HG03064 (cell line): ENCODE results near the gene XPO6.

ENCODE experiments used
- ATAC-seq: cut with Tn5 transposase; IDR thresholded peaks from one replicate; pipeline ENCODE4 v1.9.1; 2021; ENCODE audit warnings: low read depth; ENCODE audit not compliant: unreplicated experiment

XPO6 gene

DNA sequence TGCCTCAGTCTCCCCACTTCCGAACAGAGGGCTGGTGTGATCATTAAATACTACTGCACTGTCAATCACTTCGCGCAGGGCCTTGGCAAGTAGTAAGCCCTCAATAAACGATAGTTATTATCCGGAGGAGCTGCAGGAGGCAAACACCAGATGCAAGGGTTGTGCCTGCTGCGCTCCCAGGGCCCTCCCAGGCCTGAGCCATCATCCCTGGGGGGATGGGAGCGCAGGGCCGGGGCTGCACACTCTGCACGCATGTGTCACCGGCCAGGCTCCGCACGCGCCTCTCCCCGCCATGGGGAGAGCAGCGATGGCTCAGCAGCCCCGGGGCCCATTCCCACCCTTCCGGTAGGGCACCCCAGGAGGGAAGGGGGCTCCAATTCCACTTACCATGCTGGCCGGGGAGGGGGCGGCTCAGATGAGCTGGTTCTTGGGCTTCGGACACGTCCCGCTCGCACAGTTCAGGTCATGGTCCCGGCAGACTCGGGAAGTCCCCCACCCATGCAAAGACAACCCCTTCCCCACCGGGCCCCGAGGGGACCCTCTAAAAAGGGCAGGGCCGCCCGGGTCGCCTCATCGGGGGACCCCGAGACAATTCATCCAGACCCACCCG, 681 bp downstream of the XPO6 start:
- no peak for ATAC-seq

DNA sequence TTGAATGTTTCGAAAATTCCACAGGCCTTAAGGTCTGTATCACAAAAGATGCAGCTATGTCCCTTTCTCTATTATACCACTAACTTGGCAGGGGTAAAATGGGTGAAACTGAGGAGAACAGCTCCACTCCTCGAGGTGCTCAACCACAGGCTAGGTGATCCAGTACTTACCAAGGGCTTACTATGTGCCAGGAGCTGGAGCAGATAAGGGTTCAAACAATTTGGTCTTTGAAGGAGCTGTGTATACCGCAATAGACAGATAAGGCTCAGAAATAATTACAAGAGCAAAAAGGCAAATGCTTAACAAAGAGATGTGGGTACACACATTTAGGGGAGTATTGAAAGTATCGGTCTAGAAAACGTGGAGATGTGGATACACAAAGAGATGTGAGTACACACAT, 1.5 kb downstream of the XPO6 start:
- no peak for ATAC-seq

DNA sequence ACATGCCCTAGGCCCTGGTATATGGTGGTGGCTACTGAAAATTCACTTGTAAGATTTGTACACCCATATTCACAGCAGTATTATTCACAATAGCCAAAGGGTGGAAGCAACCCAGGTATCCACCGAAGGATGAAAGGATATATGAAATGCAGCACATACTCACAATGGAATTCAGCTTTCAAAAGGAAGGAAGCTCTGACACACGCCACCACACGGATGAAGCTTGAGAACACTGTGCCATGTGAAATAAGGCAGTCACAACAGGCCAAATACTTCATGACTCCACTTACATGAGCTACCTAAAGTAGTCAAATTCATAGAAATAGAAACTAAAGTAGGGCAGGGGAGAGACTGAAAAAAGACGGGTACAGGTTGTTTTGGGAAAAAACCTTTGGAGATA, 2.9 kb downstream of the XPO6 start:
- ATAC-seq, result no peak

- ATAC-seq, result no peak
These were observed 3.6 kb downstream of the XPO6 start for GRCh38 chr16:28208131-28208530.

- ATAC-seq, result no peak
These were observed 4.4 kb downstream of the XPO6 start for GRCh38 chr16:28207399-28207798.

DNA sequence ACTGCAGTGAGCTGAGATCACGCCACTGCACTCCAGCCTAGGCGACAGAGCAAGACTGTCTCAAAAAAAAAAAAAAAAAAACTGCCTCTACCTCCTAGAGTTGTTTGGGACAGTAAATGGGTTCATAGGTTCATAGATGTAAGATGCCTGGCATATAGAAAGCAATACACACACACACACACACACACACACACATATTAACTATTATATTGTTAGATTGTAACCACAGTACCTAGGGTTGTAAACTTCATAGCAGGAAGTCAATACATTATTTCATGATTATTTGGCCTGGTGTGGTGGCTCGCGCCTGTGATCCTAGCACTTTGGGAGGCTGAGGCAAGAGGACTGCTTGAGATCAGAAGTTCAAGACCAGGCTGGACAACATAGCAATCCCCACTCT, 5.8 kb downstream of the XPO6 start:
- no peak for ATAC-seq

GRCh38 chr16:28205117-28205899, 6.5 kb downstream of the XPO6 start:
- no peak for ATAC-seq

GRCh38 chr16:28204622-28205021, 7.1 kb downstream of the XPO6 start:
- no peak for ATAC-seq

- ATAC-seq, result no peak
These were observed 7.6 kb downstream of the XPO6 start for GRCh38 chr16:28204204-28204603.

DNA sequence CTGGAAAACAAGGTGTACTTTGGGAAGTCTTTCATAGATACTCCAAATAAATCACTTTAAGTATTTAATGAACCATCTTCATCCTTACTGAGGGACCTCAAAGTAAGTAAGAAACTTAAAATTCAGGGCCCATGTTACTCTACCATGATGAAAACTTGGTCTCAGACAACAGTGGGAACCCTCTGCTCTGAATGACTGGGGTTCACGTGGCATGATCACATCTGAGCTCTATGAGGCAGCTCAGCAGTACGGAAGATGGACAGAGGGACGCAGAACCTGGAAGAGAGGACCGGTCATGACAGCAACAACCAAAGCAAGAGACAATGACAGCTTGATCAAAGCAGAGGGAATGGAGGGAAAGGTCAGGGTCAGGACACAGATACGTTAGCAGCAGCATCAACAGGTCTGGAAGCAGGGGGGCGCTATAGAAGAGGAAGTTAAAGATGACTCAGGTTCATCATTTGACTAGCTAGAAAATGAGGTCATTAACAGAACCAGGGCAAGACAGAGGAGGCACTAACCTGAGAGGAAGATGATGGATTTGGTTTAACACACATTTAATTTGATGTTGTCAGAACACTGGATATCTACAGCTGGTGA, 9.5 kb downstream of the XPO6 start:
- ATAC-seq, result no peak

GRCh38 chr16:28200661-28201060, 11.1 kb downstream of the XPO6 start:
- no peak for ATAC-seq

DNA sequence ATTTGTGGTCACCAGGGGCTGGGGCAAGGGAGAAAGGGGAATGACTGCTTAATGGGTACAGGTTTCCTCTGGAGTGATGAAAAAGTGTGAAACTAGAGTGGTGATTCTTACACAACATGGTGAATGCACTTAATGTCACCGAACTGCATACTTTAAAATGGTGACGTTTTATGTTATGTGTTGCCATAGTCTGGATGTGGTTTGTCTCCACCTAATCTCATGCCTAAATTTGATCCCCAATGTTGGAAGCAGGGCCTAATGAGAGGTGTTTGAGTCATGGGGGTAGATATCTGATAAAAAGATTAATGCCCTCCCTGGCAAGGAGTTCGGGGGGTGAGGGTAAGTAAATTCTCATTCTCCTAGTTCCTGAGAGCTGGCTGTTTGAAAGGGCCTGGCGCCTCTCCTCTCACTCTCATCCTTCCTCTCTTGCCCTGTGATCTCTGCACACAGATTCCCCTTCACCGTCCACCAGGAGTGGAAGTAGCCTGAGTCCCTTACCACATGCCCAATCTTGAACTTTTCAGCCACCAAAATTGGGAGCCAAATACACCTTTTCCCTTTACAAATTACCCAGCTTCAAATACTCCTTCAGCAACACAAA, 15.3 kb downstream of the XPO6 start:
- no peak for ATAC-seq

DNA sequence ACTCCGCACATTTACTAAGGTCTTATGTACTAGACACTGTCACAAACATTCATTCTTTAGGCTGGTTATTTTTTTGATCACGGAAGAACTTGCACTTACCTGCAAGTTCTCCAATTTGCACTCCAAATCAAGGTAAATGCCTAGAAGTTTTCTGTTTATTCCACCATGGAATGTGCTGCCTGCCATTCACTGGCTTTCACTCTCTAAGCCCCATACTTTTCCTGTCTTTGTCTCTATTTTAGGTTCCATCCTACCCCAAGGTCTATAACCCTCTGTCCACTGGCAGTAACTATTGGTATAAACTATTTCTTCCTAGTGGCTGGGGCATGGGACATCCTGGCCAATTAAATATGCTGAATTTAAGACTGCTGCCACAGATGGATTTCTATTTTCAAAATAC, 15.9 kb downstream of the XPO6 start:
- ATAC-seq, result no peak

DNA sequence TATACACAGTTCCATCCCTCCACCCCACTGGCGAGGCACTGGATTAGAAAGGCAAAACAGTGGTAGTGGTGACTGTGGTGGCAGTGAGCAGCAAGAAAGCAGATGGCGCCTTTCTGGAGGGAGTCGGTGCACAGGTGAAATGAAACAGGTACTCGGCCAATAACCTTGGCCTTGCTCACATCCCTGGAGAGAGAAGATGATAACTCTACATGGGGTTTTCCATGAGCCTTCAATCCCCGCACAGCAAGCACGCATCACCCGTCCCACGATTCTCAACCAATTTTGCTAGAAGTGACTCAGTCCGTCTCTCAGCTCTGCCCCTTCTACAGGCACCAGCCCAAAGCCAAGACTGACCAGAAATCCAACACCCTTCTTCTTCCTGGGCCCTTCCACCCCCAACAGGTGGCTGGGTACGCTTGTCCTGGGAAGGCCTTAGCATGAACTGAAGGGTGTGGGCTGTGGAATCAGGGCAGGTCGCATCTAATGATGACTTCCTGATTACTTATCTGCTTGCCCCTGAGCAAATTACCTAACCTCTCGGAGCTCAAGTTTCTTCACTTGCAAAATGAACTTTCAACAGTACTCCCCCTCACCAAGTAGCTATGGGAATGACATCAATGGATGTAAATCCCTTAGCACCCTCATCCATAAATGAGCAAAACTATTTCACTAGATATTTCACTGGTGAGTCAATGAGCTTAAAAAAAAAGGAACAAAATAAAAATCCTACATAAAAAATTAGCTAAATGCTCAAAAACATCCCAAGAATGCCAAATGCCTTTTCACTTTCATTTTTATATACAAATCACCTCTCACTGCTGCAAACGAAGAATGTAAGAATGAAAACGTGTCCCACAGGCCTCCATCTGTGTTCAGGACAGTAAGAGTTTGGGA, 18.0 kb downstream of the XPO6 start:
- peak; percentile 26 for ATAC-seq

DNA sequence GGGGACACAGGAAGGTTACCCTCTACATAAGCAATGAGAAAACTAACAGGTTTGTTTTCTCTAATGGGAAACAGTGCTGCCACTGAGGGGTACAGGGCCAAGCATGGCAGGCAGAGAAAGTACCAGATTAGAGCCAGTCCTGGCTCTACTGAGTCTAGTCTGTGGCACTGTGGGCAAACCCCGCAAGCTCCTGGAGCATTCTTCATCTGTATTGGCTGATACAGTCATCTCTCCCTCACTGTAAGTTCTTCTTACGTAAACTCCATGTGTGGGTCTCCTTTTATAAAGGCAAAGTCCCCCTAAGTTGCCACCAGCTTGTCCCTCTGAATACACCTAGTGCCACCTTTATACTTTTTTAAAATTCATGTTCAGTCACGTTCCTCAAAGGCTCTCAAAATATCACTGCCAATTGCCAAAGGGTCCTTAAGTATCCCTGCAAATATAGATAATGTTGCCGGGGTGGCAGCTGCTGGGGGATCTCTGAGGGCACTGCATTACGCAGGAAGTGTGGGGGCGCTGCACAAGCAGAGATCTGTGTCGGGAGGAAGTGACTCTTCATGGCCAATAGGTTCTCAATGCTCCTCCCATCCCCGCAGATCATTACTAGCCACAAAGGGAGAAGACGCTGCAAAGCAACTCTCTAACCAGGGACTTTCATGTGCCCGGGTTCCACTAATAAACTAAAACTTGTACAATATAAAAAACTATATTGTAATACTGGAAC, 18.8 kb downstream of the XPO6 start:
- ATAC-seq, result peak; percentile 51

DNA sequence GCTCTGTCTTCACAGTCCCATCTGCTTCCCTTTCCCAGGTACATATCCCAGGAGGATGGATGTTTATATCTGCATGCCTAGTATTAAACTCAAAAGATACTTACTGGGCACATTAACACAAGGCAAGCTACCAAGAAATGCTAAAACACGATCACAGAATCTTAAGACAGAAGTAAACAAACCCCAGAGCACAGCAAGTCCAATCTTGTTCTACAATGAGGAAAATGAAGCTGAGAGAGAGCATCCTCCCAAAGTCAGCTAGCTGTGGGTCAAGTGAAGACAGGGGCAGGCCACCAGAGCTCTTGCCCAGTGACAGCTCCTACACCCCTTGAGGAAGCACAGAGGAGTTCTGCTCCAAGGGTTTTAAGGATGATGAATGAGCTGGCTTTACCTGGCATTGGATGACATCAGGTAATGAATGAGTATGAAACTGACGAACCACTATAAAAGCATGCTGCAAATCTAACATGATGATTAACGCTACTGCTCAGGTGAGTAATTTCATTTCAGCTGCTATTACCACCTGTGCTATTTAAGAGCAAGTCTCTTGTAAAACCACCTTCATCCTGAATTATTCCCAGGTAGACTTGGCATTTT, 20.3 kb downstream of the XPO6 start:
- no peak for ATAC-seq

DNA sequence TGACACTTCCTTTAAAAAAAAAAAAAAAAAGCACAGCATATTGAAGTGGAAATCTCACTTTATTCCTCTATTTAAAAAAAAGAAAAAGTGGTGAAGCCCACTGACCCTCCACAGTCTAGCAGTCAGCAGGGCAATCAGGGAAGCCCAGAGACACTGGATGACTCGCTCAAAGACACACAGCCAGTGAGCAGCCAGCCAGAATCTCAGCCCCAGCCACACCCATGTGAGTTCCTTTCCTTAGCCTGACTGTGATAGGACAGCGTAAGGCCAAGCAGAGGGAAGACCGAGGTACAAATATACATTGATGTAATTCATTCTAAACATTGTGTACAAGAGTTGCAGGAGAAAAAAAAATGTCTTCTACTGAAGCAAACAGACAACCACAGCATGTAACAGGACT, 22.5 kb downstream of the XPO6 start:
- no peak for ATAC-seq

DNA sequence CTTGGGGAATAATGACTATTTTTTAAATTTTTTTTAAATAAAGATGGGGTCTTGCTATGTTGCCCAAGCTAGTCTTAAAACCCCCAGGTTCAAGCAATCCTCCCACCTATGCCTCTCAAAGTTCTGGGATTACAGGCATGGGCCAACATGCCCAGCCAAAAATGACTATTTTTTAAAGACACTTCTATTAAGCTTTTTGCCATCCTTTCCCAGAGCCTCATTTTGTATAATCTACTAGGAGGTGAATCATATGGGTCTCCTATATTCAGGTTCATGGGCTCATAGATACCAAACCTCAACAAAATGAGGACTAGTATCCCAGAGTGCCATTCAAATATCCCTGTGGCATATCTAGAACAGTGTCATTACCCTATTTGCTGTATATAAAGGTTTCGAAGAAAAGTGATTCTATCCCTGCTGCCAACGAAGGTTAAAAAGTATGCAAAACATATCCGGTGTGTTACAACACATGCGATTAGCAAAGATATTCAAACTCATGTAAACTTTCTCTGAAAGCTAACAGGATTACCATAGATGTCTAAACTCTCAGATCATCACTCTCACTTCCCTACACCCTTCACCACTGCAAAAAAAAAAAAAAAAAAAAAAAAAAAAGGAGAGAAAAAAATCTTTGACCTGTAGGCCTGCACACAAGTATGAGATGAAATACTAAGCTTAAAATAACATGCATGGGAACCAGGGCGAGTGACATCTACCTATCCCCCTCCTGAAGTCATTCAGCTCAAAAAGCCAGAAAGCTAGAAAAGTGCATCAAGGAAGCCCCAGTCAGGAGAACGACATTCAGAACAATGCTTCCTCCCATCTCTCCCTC, 23.5 kb downstream of the XPO6 start:
- ATAC-seq, result peak; percentile 46

DNA sequence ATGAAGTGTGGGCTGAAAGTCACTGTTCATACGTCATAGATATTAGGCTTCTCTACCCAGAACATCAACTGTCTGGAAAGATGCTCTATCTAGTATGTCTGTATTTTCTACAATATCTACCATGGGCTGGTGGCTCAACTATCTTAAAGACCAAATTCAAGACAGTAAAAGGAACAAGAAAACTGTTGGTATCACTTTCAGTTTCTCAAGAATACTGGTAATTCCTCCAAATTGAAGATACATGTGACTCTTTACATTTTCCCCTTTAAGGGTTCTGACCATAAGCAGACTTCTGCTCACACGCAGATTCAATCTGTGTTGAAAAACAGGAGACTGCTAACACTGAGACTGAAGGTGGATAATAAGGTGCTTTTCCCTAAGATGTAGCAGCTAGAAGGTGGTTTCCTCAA, 24.2 kb downstream of the XPO6 start:
- no peak for ATAC-seq
